ENCODE results near the gene AUTS2. TPM values are rescaled to one million over a fixed set of nuclear protein-coding genes. Genes with fewer than 3 reads are reported as not detected.

Gene AUTS2
- total RNA-seq, 1 donor from 2014 or later = 94.1 TPM

DNA sequence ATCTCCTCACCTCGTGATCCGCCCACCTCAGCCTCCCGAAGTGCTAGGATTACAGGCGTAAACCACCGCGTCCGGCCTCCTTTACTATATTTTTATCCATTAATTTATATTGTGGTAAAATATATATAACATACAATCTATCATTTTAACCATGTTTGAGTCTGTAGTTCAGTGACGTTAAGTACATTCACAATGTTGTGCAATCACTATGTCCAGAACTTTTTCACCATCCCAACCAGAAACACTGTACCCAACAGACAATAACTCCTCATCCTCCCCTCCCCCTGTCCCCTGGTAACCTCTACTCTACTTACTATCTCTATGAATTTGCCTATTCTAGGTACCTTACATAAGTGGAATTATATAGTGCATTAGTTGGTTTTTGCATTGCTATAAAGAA, 1236.1 kb downstream of the AUTS2 start:
- no peak for TF ChIP-seq CTCF (conservative IDR thresholded peaks at IDR 0.05)
- Mint-ChIP-seq H3K27me3 (peaks cover 4% of the 10 kb centered on the region), H3K4me3 (no peak overlapping the region), H3K9me3 (peaks cover 4% of the 10 kb centered on the region), H3K36me3 (no peaks in the 10 kb centered on the region), H3K27ac (no peak overlapping the region), H3K4me1 (ENCODE audit: unreplicated experiment) (peaks cover 4% of the 10 kb centered on the region)
- DNase-seq (ENCODE audit: extremely low spot score, unreplicated experiment) = no peak

DNA sequence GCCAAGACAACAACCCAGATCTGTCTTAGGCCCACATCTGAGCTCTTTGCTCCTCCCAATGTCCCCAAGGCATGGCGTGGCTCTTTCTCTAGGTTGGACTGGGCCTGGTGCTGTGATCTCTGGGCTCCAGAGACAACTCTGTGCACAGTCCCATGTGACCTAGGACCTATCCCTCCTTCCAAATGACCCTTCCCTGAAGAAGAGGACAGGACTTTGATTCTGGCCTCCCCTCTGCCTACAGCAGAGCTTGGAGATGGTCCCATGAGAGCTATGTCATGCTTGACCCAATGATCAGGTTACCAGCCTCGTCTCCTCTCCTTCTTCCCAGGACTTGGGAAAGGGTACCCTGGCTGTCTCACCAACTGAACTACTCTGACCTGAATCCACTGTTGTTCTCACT, 1237.4 kb downstream of the AUTS2 start:
- no peaks in the 10 kb centered on the region for H3K4me1 Mint-ChIP-seq (ENCODE audit: unreplicated experiment)
- no peak overlapping the region for H3K27ac Mint-ChIP-seq
- H3K36me3 Mint-ChIP-seq = no peaks in the 10 kb centered on the region
- no peak overlapping the region for H3K4me3 Mint-ChIP-seq
- no peak for TF ChIP-seq CTCF (conservative IDR thresholded peaks at IDR 0.05)
- DNase-seq (ENCODE audit: extremely low spot score, unreplicated experiment) = no peak
- H3K9me3 Mint-ChIP-seq = peaks cover 4% of the 10 kb centered on the region
- peaks cover under 1% of the 10 kb centered on the region for H3K27me3 Mint-ChIP-seq

DNA sequence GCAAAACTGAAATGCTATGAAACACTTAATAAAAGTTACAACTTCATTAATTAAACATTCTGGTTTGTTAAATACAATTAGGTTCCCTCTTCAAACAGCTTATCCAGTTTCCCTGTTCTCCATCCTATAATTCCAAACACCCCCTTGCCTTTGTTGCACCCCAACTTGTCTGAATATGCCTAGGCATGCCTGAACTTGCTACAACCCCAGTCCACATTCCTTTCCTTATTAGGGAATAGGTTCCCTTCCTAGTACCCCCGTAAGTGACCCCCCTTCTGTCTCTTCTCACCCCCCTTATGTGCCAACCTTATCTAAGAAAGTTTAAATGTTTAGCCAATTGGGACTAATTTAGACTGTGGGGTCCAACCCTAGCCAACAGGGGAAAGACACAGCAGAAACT, 1238.0 kb downstream of the AUTS2 start:
- peaks cover 4% of the 10 kb centered on the region for H3K9me3 Mint-ChIP-seq
- H3K27ac Mint-ChIP-seq = no peak overlapping the region
- no peaks in the 10 kb centered on the region for H3K36me3 Mint-ChIP-seq
- no peak for TF ChIP-seq CTCF (conservative IDR thresholded peaks at IDR 0.05)
- no peak overlapping the region for H3K4me3 Mint-ChIP-seq
- DNase-seq (ENCODE audit: extremely low spot score, unreplicated experiment) = no peak
- no peaks in the 10 kb centered on the region for H3K4me1 Mint-ChIP-seq (ENCODE audit: unreplicated experiment)
- peaks cover 6% of the 10 kb centered on the region for H3K27me3 Mint-ChIP-seq

DNA sequence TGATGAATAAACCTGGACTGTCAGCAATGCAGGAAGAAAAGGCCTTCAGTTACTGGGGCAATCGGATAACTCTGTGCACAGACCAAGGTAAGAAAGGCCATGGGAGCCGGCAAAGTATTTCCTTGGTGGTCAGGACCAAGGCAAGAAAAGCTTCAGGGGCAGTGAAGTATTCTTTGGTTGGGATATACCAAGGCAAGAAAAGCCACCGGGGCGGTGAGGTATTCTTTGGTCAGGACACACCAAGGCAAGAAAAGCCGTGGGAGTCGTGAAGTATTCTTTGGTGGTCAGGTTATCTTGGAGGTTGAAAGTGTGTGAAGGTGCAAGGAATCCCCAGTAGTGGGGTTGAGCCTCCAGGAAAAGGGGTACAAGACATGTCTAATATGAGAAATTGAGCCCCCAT, 1238.7 kb downstream of the AUTS2 start:
- Mint-ChIP-seq H3K4me3 (no peak overlapping the region), H3K36me3 (no peaks in the 10 kb centered on the region), H3K4me1 (ENCODE audit: unreplicated experiment) (no peaks in the 10 kb centered on the region), H3K27me3 (peaks cover 8% of the 10 kb centered on the region), H3K9me3 (peaks cover 4% of the 10 kb centered on the region), H3K27ac (no peak overlapping the region)
- DNase-seq (ENCODE audit: extremely low spot score, unreplicated experiment) = no peak
- no peak for TF ChIP-seq CTCF (conservative IDR thresholded peaks at IDR 0.05)

- peaks cover 9% of the 10 kb centered on the region for H3K27me3 Mint-ChIP-seq
- H3K4me3 Mint-ChIP-seq = no peak overlapping the region
- TF ChIP-seq CTCF (conservative IDR thresholded peaks at IDR 0.05) = no peak
- H3K4me1 Mint-ChIP-seq (ENCODE audit: unreplicated experiment) = no peaks in the 10 kb centered on the region
- peaks cover 6% of the 10 kb centered on the region for H3K9me3 Mint-ChIP-seq
- H3K36me3 Mint-ChIP-seq = no peaks in the 10 kb centered on the region
- DNase-seq (ENCODE audit: extremely low spot score, unreplicated experiment) = no peak
- no peak overlapping the region for H3K27ac Mint-ChIP-seq
Observed at GRCh38 chr7:70837589-70837988, 1239.3 kb downstream of the AUTS2 start.

DNA sequence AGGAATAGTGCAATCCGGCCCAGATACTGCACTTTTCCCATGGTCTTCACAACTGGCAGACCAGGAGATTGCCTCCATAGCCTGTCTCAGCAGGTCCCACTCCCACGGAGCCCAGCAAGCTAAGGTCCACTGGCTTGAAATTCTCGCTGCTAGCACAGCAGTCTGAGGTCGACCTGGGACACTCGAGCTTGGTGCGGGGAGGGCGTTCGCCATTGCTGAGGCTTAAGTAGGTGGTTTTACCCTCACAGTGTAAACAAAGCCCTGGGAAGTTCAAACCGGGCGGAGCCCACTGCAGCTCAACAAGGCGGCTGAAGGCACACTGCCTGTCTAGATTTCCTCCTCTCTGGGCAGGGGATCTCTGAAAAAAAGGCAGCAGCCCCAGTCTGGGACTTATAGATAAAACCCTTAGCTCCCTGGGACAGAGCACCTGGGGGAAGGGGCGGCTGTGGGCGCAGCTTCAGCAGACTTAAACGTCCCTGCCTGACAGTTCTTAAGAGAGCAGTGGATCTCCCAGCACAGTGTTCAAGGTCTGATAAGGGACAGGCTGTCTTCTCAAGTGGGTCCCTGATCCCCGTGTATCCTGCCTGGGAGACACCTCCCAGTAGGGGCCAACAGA, 1240.1 kb downstream of the AUTS2 start:
- Mint-ChIP-seq H3K27me3 (peaks cover 9% of the 10 kb centered on the region), H3K4me1 (ENCODE audit: unreplicated experiment) (no peaks in the 10 kb centered on the region), H3K4me3 (no peak overlapping the region), H3K36me3 (no peaks in the 10 kb centered on the region), H3K9me3 (peaks cover 8% of the 10 kb centered on the region), H3K27ac (no peak overlapping the region)
- DNase-seq (ENCODE audit: extremely low spot score, unreplicated experiment) = no peak
- no peak for TF ChIP-seq CTCF (conservative IDR thresholded peaks at IDR 0.05)
